Measurements from ENCODE around the gene MLLT1. TPM values are rescaled to one million over a fixed set of nuclear protein-coding genes. Genes with fewer than 3 reads are reported as not detected.

The MLLT1 gene
- total and polyA plus RNA-seq, 10 of the 15 experiments (the other 5 are each of a cell fraction or from before 2014, with no cell fraction given): 0.16 to 61.1 (median 8.5) TPM

GRCh38 chr19:6216236-6216995 lies 63.4 kb downstream of the MLLT1 start:
- Histone ChIP-seq H2AFZ (ENCODE audit: control insufficient read depth, low read depth, low read length) (no peak overlapping the region), H3K36me3 (ENCODE audit: control insufficient read depth in 2 of 2, insufficient read depth in 2 of 2, low read length in 1 of 2) (peaks cover 4 to 16% of the 10 kb centered on the region in 2 experiments; a peak in 3 of 4 replicates), H3K4me1 (ENCODE audit: control insufficient read depth, insufficient read depth, low read length) (no peaks in the 10 kb centered on the region), H3K27ac (ENCODE audit: control insufficient read depth, insufficient read depth) (no peak overlapping the region), H3K79me2 (ENCODE audit: control insufficient read depth, insufficient read depth, low read length) (no peaks in the 10 kb centered on the region), H3K9me3 (replicated peaks; ENCODE audit: control insufficient read depth, insufficient read depth, low read length) (no peaks in the 10 kb centered on the region), H3K27me3 (replicated peaks in 1 of 2; ENCODE audit: control insufficient read depth in 2 of 2, insufficient read depth in 2 of 2, low read length in 1 of 2) (no peaks in the 10 kb centered on the region), H4K20me1 (ENCODE audit: control insufficient read depth, insufficient read depth) (no peaks in the 10 kb centered on the region), H3K4me2 (ENCODE audit: control insufficient read depth, insufficient read depth) (no peak overlapping the region), H3K4me3 (no peak overlapping the region), H3K9ac (ENCODE audit: control insufficient read depth, insufficient read depth, low read length) (no peak overlapping the region)
- RAD21 ChIA-PET (ENCODE audit: unreplicated experiment): no interaction called here
- in situ Hi-C loops (cut with MboI): no loop called here
- POLR2A ChIA-PET: no interaction called here
- WGBS (ENCODE audit: insufficient coverage, insufficient replicate concordance, low lambda C conversion rate, missing lambda C conversion rate): 99% methylated on average over 29 of the region's 36 CpGs
- TF ChIP-seq E2F8 (IDR thresholded peaks at IDR 0.05; ENCODE audit: low read depth, partially characterized antibody): no peak
- peak; percentile 49 for TF ChIP-seq POLR2A (IDR thresholded peaks at IDR 0.05; ENCODE audit: low read depth, low read length)
- no peak for TF ChIP-seq NFYB (IDR thresholded peaks at IDR 0.05; ENCODE audit: insufficient read depth, low read depth, low read length)
- TF ChIP-seq PKNOX1 (IDR thresholded peaks at IDR 0.05): no peak
- CTCF ChIA-PET: no interaction called here
- no peak for ATAC-seq
- DNase-seq (ENCODE audit: low read depth, low spot score): no peak
- intact Hi-C loops (cut with micrococcal nuclease; ENCODE audit: unreplicated experiment): no loop called here
- no TSS peak for BruUV-seq (replicated peaks)
- no peak for FAIRE-seq
- SMC1A ChIA-PET (ENCODE audit: uncharacterized antibody, unreplicated experiment): no interaction called here
